Measurements from ENCODE around the gene PPP2R3A.
A peak's percentile ranks its signal among the peaks of the same experiment; 100 is the strongest.
"Not testable (repeated sequence)": the region's sequence is repeated elsewhere in the genome, so short reads cannot be mapped to it uniquely, and the experiment has no call there.

Gene PPP2R3A

GRCh38 chr3:136122006-136122405, 156.5 kb downstream of the PPP2R3A start:
- in situ Hi-C loops (cut with HindIII; ENCODE audit: low pct_ligation_motif_present, low pct_unique_long_range_greater_than_20kb, low sequenced_read_pairs) = no loop called here
- no peak for DNase-seq

DNA sequence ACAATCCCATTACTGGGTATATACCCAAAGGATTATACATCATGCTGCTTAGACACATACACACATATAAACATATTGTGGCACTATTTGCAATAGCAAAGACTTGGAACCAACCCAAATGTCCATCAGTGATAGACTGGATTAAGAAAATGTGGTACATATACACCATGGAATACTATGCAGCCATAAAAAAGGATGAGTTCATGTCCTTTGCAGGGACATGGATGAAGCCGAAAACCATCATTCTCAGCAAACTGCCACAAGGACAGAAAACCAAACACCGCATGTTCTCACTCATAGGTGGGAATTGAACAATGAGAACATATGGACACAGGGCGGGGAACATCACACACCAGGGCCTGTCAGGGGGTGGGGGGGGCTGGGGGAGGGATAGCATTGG, 166.1 kb downstream of the PPP2R3A start:
- in situ Hi-C loops (cut with HindIII; ENCODE audit: low pct_ligation_motif_present, low pct_unique_long_range_greater_than_20kb, low sequenced_read_pairs) = not testable (repeated sequence)

GRCh38 chr3:136134091-136134490, 168.6 kb downstream of the PPP2R3A start:
- in situ Hi-C loops (cut with HindIII; ENCODE audit: low pct_ligation_motif_present, low pct_unique_long_range_greater_than_20kb, low sequenced_read_pairs) = no loop called here
- no peak for DNase-seq

More for the DNA sequence above, 166.1 kb downstream of the PPP2R3A start:
- DNase-seq = not testable (repeated sequence)

GRCh38 chr3:136135039-136135802, 169.7 kb downstream of the PPP2R3A start:
- in situ Hi-C loops (cut with HindIII; ENCODE audit: low pct_ligation_motif_present, low pct_unique_long_range_greater_than_20kb, low sequenced_read_pairs) = no loop called here
- no peak for DNase-seq

DNA sequence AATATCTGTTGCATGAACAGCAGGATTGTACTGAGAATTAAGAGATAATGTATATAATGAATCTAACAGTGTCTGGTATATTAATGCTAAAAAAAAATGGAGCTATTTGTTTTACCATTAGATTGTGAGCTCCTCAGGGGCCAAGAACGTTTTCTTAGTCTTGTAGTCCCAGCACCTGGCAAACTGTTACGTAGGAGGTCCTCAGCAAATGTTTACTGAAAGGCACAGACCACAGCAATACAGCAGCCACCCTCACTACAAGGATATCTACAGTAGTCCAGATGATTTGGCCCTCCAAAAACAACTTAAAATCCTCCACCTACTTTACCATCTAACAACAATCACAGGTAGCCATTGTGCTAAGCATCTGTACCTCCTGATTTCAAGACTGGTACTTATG, 170.9 kb downstream of the PPP2R3A start:
- in situ Hi-C loops (cut with HindIII; ENCODE audit: low pct_ligation_motif_present, low pct_unique_long_range_greater_than_20kb, low sequenced_read_pairs) = no loop called here

DNA sequence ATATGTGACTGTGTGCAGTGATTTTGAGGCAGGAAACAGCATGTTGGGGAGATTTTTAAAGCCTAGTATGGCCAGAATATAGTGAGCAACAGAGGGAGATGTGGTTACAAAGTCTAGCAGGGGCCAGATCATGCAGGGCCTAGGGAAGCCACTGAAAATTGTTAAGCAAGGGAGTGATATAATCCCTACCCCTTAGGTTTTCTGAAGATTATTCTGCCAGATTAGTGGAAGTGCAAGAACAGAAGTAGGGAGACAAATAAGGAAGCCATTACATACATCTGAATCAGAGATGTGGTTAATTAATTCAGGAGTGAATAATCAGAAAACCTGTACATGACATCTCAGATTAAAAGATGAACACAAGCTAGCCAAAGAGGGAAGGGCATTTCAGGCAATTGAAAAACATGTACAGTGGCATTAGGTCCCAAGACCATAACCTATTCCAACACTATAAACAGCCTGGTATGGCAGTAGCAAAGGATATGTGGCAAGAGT, 175.8 kb downstream of the PPP2R3A start:
- no peak for DNase-seq
- in situ Hi-C loops (cut with HindIII; ENCODE audit: low pct_ligation_motif_present, low pct_unique_long_range_greater_than_20kb, low sequenced_read_pairs) = no loop called here

More for the DNA sequence above, 170.9 kb downstream of the PPP2R3A start:
- DNase-seq = no peak

GRCh38 chr3:136141891-136142290, 176.4 kb downstream of the PPP2R3A start:
- DNase-seq = no peak
- in situ Hi-C loops (cut with HindIII; ENCODE audit: low pct_ligation_motif_present, low pct_unique_long_range_greater_than_20kb, low sequenced_read_pairs) = no loop called here

GRCh38 chr3:136142592-136142991, 177.1 kb downstream of the PPP2R3A start:
- in situ Hi-C loops (cut with HindIII; ENCODE audit: low pct_ligation_motif_present, low pct_unique_long_range_greater_than_20kb, low sequenced_read_pairs) = no loop called here
- DNase-seq = peak; percentile 95

DNA sequence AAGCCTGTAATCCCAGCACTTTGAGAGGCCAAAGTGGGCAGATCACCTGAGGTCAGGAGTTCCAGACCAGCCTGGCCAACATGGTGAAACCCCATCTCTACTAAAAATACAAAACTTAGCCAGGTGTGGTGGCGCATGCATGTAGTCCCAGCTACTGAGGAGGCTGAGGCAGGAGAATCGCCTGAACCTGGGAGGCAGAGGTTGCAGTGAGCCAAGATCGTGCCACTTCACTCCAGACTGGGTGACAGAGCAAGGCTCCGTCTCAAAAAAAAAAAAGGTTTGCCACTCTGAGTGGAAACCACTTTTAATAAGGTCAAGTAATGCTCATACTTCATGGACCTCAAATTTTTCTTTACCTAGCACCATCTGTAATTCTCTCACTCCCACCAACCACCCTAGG, 178.9 kb downstream of the PPP2R3A start:
- DNase-seq; in situ Hi-C loops (cut with HindIII; ENCODE audit: low pct_ligation_motif_present, low pct_unique_long_range_greater_than_20kb, low sequenced_read_pairs): not testable (repeated sequence)

DNA sequence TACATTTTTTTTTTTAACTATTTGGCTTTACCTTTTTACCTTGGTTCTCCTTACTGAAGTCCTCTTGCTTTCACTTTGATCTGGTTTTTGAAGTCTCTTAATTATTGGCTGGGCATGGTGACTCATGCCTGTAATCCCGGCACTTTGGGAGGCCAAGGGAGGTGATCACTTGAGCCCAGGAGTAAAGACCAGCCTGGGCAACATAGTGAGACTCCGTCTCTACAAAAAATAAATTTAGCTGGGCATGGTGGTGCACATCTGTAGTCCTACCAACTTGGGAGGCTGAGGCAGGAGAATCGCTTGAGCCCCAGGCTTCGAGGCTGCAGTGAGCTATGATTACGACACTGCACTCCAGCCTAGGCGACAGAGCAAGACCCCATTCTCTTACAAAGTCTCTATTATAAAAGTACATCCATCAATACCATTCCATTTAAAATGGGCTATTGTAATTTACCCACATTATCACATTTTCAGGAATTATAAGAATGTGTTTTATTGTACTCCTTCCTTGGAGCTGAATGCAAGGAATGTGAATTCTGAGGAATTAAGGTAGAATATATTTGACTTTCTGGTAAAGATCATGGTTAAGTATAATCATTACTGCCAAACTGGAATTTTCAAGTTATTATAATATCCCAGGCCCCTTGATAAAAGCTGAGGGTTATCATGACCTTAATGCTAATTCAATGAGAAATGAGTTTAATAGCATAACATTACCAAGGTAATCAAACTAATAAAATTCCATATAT, 181.6 kb downstream of the PPP2R3A start:
- in situ Hi-C loops (cut with HindIII; ENCODE audit: low pct_ligation_motif_present, low pct_unique_long_range_greater_than_20kb, low sequenced_read_pairs) = no loop called here
- peak; percentile 33 for DNase-seq

- peak; percentile 27 for DNase-seq
- in situ Hi-C loops (cut with HindIII; ENCODE audit: low pct_ligation_motif_present, low pct_unique_long_range_greater_than_20kb, low sequenced_read_pairs) = no loop called here
These were observed 184.1 kb downstream of the PPP2R3A start for GRCh38 chr3:136149667-136150066.

DNA sequence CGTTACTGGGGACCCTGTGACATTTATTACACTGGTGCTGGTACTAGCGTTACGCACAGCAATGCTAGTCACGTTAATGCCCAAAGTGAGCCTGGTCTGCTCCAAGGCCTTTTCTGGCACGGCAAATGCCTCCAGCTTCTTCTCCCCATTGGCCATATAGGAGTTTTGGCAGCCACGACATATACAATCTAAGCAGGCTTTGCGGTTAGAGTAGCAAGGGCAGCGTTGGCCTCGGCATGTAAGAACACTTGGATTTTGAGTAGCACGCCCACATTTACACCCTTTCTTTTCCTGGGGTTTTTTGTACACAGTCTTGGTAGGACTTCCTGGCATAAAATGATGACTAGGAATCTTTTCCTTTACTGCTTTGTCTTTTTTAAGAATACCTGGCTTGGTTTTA, 185.7 kb downstream of the PPP2R3A start:
- in situ Hi-C loops (cut with HindIII; ENCODE audit: low pct_ligation_motif_present, low pct_unique_long_range_greater_than_20kb, low sequenced_read_pairs) = no loop called here
- no peak for DNase-seq

GRCh38 chr3:136152176-136152843, 186.8 kb downstream of the PPP2R3A start:
- in situ Hi-C loops (cut with HindIII; ENCODE audit: low pct_ligation_motif_present, low pct_unique_long_range_greater_than_20kb, low sequenced_read_pairs) = no loop called here
- no peak for DNase-seq

DNA sequence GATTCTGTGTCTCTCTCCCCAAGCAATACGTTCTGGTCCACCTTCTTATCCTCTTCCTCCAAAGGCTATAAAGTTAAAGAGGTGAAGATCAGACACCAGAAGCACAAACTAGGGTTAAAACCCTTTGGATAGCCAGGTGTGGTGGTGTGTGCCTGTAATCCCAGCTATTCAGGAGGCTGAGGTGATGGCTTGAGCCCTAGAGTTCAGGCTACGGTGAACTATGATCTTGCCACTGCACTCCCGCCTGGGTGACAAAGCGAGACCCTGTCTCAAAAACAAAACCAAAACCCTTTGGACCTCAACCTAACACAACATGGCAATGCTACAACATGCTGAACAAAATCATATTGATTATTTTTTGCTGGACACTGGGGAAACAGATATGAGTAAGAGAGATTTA, 187.4 kb downstream of the PPP2R3A start:
- no peak for DNase-seq
- in situ Hi-C loops (cut with HindIII; ENCODE audit: low pct_ligation_motif_present, low pct_unique_long_range_greater_than_20kb, low sequenced_read_pairs) = no loop called here

- no peak for DNase-seq
- in situ Hi-C loops (cut with HindIII; ENCODE audit: low pct_ligation_motif_present, low pct_unique_long_range_greater_than_20kb, low sequenced_read_pairs) = no loop called here
These were observed 196.0 kb downstream of the PPP2R3A start for GRCh38 chr3:136161516-136161915.

DNA sequence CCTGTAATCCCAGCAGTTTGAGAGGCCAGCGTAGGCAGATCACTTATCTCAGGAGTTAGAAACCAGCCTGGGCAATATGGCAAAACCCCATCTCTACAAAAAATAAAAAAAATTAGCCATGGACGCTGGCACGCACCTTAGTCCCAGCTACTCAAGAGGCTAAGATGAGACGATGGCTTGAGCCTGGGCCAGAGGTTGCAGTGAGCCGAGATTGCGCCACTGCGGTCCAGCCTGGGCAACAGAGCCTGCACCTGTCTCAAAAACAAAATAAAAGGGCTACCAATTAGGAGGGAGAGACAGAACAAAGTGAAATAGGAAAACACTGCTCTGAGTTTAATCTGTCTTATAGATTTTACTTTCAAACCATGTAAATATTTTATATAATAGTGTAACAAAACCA, 196.8 kb downstream of the PPP2R3A start:
- DNase-seq = no peak
- in situ Hi-C loops (cut with HindIII; ENCODE audit: low pct_ligation_motif_present, low pct_unique_long_range_greater_than_20kb, low sequenced_read_pairs) = no loop called here

DNA sequence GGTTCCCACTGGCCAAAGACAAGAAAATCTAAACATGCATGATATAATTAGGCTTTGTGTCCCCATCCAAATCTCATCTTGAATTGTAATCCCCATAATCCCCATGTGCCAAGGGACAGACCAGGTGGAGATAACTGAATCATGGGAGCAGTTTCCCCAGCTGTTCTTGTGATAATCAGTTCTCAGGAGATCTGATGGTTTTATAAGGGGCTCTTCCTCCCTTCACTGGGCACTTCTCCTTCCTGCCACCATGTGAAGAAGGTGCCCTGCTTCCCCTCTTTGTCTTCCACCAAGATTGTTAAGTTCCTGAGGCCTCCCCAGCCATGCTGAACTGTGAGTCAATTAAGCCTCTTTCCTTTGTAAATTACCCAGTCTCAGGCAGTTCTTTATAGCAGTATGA, 198.1 kb downstream of the PPP2R3A start:
- DNase-seq; in situ Hi-C loops (cut with HindIII; ENCODE audit: low pct_ligation_motif_present, low pct_unique_long_range_greater_than_20kb, low sequenced_read_pairs): not testable (repeated sequence)

GRCh38 chr3:136166507-136166906, 201.0 kb downstream of the PPP2R3A start:
- in situ Hi-C loops (cut with HindIII; ENCODE audit: low pct_ligation_motif_present, low pct_unique_long_range_greater_than_20kb, low sequenced_read_pairs) = no loop called here
- DNase-seq = no peak

DNA sequence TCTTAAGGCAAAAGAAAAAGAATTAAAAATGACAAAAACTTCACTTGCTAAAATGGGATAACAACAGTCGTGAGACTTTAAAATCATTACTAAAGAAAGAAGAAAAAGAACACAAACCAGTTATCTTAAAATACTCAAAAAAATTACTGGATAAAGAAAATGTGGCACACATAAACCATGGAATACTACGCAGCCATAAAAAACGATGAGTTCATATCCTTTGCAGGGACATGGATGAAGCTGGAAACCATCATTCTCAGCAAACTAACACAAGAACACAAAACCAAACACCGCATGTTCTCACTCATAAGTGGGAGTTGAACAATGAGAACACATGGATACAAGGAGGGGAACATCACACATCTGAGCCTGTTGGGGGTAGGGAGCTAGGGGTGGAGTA, 202.7 kb downstream of the PPP2R3A start:
- DNase-seq; in situ Hi-C loops (cut with HindIII; ENCODE audit: low pct_ligation_motif_present, low pct_unique_long_range_greater_than_20kb, low sequenced_read_pairs): not testable (repeated sequence)
